H1 (cell line): ENCODE results near the gene CRTAC1. TPM values are rescaled to one million over a fixed set of nuclear protein-coding genes. Genes with fewer than 3 reads are reported as not detected.

ENCODE experiments used
- CTCF ChIA-PET: fragments of 300-600 bp; sonication (Branson Sonifier 250); formaldehyde crosslinking; loops from one replicate; lab custom pipeline; 2021; ENCODE audit not compliant: partially characterized antibody; lab: Charles Lee
- POLR2A ChIA-PET: fragments of 300-600 bp; sonication (Branson Sonifier 250); formaldehyde crosslinking; loops from one replicate; lab custom pipeline; 2021; ENCODE audit warnings: inconsistent platforms; ENCODE audit not compliant: partially characterized antibody; lab: Charles Lee
- DNase-seq, 2 experiments: peaks; one replicate each; pipeline versions ENCODE4 v3.0.0 to v3.0.0-alpha.2; 2010 to 2022; ENCODE audit warnings: low spot score in 2 of 2, low read depth in 1 of 2, mixed read lengths in 1 of 2
- FAIRE-seq: peaks from 2 replicates; lab custom pipeline; 2011; peaks lifted over from hg19 to GRCh38; lab: Jason Lieb, UNC
- H2AFZ ChIP-seq: 2 replicates; pipeline ENCODE4 v1.8.1; 2012; ENCODE audit warnings: low read length, inconsistent platforms
- H2AK5ac ChIP-seq: 2 replicates; pipeline ENCODE4 v1.6.1; 2013; ENCODE audit warnings: low read depth, low read length
- H2BK120ac ChIP-seq: replicated peaks from 2 replicates; pipeline ENCODE3; 2013; ENCODE audit warnings: low read depth, low read length, inconsistent platforms
- H2BK12ac ChIP-seq: 2 replicates; pipeline ENCODE4 v1.6.1; 2013; ENCODE audit warnings: low read depth, low read length
- H2BK15ac ChIP-seq: 2 replicates; pipeline ENCODE4 v1.6.1; 2013; ENCODE audit warnings: low read length
- H2BK20ac ChIP-seq: 2 replicates; pipeline ENCODE4 v1.6.1; 2013; ENCODE audit warnings: low read length
- H2BK5ac ChIP-seq: 2 replicates; pipeline ENCODE4 v1.6.1; 2013; ENCODE audit warnings: low read depth, low read length
- H3K14ac ChIP-seq: 2 replicates; pipeline ENCODE4 v1.6.1; 2013; ENCODE audit warnings: inconsistent platforms; ENCODE audit not compliant: insufficient read length
- H3K18ac ChIP-seq: 2 replicates; pipeline ENCODE4 v1.6.1; 2013; ENCODE audit warnings: low read length; ENCODE audit errors: extremely low read depth
- H3K23ac ChIP-seq: 2 replicates; pipeline ENCODE4 v1.6.1; 2013; ENCODE audit warnings: inconsistent platforms; ENCODE audit not compliant: insufficient read length
- H3K23me2 ChIP-seq: 2 replicates; pipeline ENCODE4 v1.6.1; 2013; ENCODE audit warnings: low read depth, low read length
- H3K27ac ChIP-seq: 2 replicates; pipeline ENCODE4 v1.6.1; 2011; ENCODE audit warnings: low read depth, low read length, inconsistent platforms
- H3K27me3 ChIP-seq, 4 experiments: replicated peaks in 1 of 4; 1 replicate in 1 of 4; 2 replicates in 3 of 4; pipeline versions ENCODE4 v1.6.1 to v1.8.1; 2011 to 2013; ENCODE audit warnings: low read length in 3 of 4, mild to moderate bottlenecking in 3 of 4, inconsistent platforms in 2 of 4, mixed read lengths in 2 of 4, moderate library complexity in 1 of 4; ENCODE audit not compliant: control insufficient read depth in 3 of 4, insufficient read depth in 3 of 4; ENCODE audit errors: extremely low read depth in 1 of 4
- H3K36me3 ChIP-seq, 4 experiments: 2 replicates each; pipeline versions ENCODE4 v1.6.1 to v1.8.1; 2011 to 2013; ENCODE audit warnings: mild to moderate bottlenecking in 4 of 4, low read length in 3 of 4, moderate library complexity in 2 of 4, control low read depth in 1 of 4, inconsistent platforms in 1 of 4; ENCODE audit not compliant: insufficient read depth in 4 of 4, control insufficient read depth in 2 of 4
- H3K4ac ChIP-seq: replicated peaks from 2 replicates; pipeline ENCODE3; 2013; ENCODE audit warnings: low read length, low read depth, mixed read lengths, inconsistent platforms; ENCODE audit not compliant: insufficient read length
- H3K4me1 ChIP-seq, 4 experiments: replicated peaks in 1 of 4; 1 replicate in 1 of 4; 2 replicates in 3 of 4; pipeline versions ENCODE4 v1.6.1 to v1.8.1; 2011 to 2013; ENCODE audit warnings: low read length in 3 of 4, inconsistent platforms in 2 of 4, mixed read lengths in 1 of 4; ENCODE audit not compliant: insufficient read depth in 4 of 4, control insufficient read depth in 3 of 4
- H3K4me2 ChIP-seq, 2 experiments: 2 replicates each; pipeline versions ENCODE4 v1.6.1 to v1.8.1; 2011 to 2013; ENCODE audit warnings: low read depth in 2 of 2, low read length in 2 of 2, control low read depth in 1 of 2, inconsistent platforms in 1 of 2, mild to moderate bottlenecking in 1 of 2; ENCODE audit not compliant: insufficient read depth in 1 of 2
- H3K4me3 ChIP-seq, 4 experiments: fragments of 200-600, 300-600 bp in 1 of 4; sonication (generic), shearing (Covaris generic), sonication (Bioruptor Twin) in 1 of 4; 2 replicates each; pipeline versions ENCODE4 v1.5.1 to v1.8.1; 2011 to 2016; ENCODE audit warnings: low read length in 4 of 4, low read depth in 3 of 4, control low read depth in 2 of 4, inconsistent platforms in 2 of 4, mild to moderate bottlenecking in 2 of 4, mixed read lengths in 1 of 4, moderate library complexity in 1 of 4; ENCODE audit not compliant: insufficient read depth in 2 of 4; ENCODE audit errors: extremely low read depth in 1 of 4
- H3K56ac ChIP-seq: replicated peaks from 2 replicates; pipeline ENCODE3; 2013; ENCODE audit warnings: low read depth, mild to moderate bottlenecking, mixed read lengths, low read length, inconsistent platforms; ENCODE audit not compliant: insufficient read length
- H3K79me1 ChIP-seq: 2 replicates; pipeline ENCODE4 v1.6.1; 2013; ENCODE audit warnings: low read depth, low read length, control low read depth
- H3K79me2 ChIP-seq, 2 experiments: 2 replicates each; pipeline versions ENCODE4 v1.6.1 to v1.8.1; 2012 to 2013; ENCODE audit warnings: low read length in 2 of 2, mild to moderate bottlenecking in 2 of 2, inconsistent platforms in 1 of 2; ENCODE audit not compliant: insufficient read depth in 2 of 2, control insufficient read depth in 1 of 2
- H3K9ac ChIP-seq, 4 experiments: replicated peaks in 1 of 4; 1 replicate in 1 of 4; 2 replicates in 3 of 4; pipeline versions ENCODE4 v1.6.1 to v1.8.1; 2011 to 2013; ENCODE audit warnings: low read depth in 3 of 4, low read length in 3 of 4, control low read depth in 2 of 4, mild to moderate bottlenecking in 2 of 4, moderate library complexity in 2 of 4, inconsistent platforms in 1 of 4; ENCODE audit errors: extremely low read depth in 1 of 4
- H3K9me3 ChIP-seq, 2 experiments: 2 replicates each; pipeline versions ENCODE4 v1.6.1 to v1.8.1; 2012 to 2013; ENCODE audit warnings: mild to moderate bottlenecking in 2 of 2, moderate library complexity in 2 of 2, control low read depth in 1 of 2, inconsistent platforms in 1 of 2, low read depth in 1 of 2, low read length in 1 of 2, mixed read lengths in 1 of 2; ENCODE audit not compliant: insufficient read depth in 2 of 2
- H4K20me1 ChIP-seq, 2 experiments: replicated peaks in 1 of 2; 2 replicates each; pipeline versions ENCODE3 to v1.8.1; 2011 to 2013; ENCODE audit warnings: inconsistent platforms in 2 of 2, low read length in 2 of 2, mild to moderate bottlenecking in 1 of 2; ENCODE audit not compliant: insufficient read depth in 2 of 2, control insufficient read depth in 1 of 2
- H4K5ac ChIP-seq: 2 replicates; pipeline ENCODE4 v1.6.1; 2013; ENCODE audit warnings: low read length, low read depth, mixed read lengths, inconsistent platforms; ENCODE audit not compliant: insufficient read length
- H4K8ac ChIP-seq: 2 replicates; pipeline ENCODE4 v1.8.0; 2013; ENCODE audit warnings: mild to moderate bottlenecking, moderate library complexity, low read length, inconsistent platforms; ENCODE audit not compliant: insufficient read depth; ENCODE audit errors: extremely low read depth
- H4K91ac ChIP-seq: replicated peaks from 2 replicates; pipeline ENCODE3; 2013; ENCODE audit warnings: low read length, mixed read lengths, inconsistent platforms; ENCODE audit not compliant: insufficient read length
- JUN ChIP-seq: IDR thresholded peaks from 2 replicates; pipeline ENCODE4 v1.6.1; 2011; ENCODE audit warnings: low read depth, mild to moderate bottlenecking, improper control_type of control experiment, low read length
- POU5F1 ChIP-seq: IDR thresholded peaks from 2 replicates; pipeline ENCODE4 v1.6.1; 2011; ENCODE audit warnings: low read depth, mild to moderate bottlenecking, low read length, moderate library complexity
- SAP30 ChIP-seq: fragments of 300-600 bp; sonication (generic); IDR thresholded peaks from 2 replicates; pipeline ENCODE4 v1.7.1; 2012; ENCODE audit warnings: low read length, moderate library complexity, mild to moderate bottlenecking, inconsistent platforms; ENCODE audit not compliant: insufficient read depth, insufficient replicate concordance
- TCF12 ChIP-seq: IDR thresholded peaks from 2 replicates; pipeline ENCODE4 v1.6.1; 2011; ENCODE audit warnings: low read depth, mild to moderate bottlenecking, low read length
- WGBS, 2 experiments: shearing (Covaris generic) in 1 of 2; methylation state at CpG; one replicate each; pipeline versions ENCODE4 v1.1.6 to v1.1.7; 2013 to 2015; ENCODE audit warnings: low lambda C conversion rate in 2 of 2, mixed read lengths in 2 of 2, inconsistent platforms in 1 of 2, low coverage in 1 of 2, missing lambda C conversion rate in 1 of 2; ENCODE audit not compliant: insufficient replicate concordance in 2 of 2, insufficient coverage in 1 of 2, insufficient read length in 1 of 2; ENCODE audit errors: extremely low coverage in 1 of 2, missing lambda C conversion rate in 1 of 2; 5-methylcytosine and 5-hydroxymethylcytosine counted together
- polyA plus RNA-seq, 7 experiments: library from polyadenylated mRNA; depleted of rRNA in 3 of 7; stranded (reverse) in 5 of 7; unstranded in 2 of 7; fragments of >200 nt in 5 of 7; fragments of 200-250 nt in 2 of 7; gene quantifications; 1 replicate in 5 of 7; 2 replicates in 1 of 7; 4 replicates in 1 of 7; pipeline versions ENCODE4 v1.2.1 to v1.2.3, GENCODE V29; 2011 to 2013; ENCODE audit warnings: missing spikeins in 2 of 7, mixed read lengths in 2 of 7
- total RNA-seq: library from RNA; stranded (reverse); fragmentation: NEBNext Ultra II Directional; extraction: Animal tissue kit (Norgen Biotek cat#: 25700); gene quantifications from 2 replicates; pipeline ENCODE4 v1.2.1, GENCODE V29; 2021

Gene CRTAC1
- total and polyA plus RNA-seq, 2 of the 8 experiments (the other 6 are each of a cell fraction or from before 2014, with no cell fraction given), result 0.91 to 1.2 TPM

DNA sequence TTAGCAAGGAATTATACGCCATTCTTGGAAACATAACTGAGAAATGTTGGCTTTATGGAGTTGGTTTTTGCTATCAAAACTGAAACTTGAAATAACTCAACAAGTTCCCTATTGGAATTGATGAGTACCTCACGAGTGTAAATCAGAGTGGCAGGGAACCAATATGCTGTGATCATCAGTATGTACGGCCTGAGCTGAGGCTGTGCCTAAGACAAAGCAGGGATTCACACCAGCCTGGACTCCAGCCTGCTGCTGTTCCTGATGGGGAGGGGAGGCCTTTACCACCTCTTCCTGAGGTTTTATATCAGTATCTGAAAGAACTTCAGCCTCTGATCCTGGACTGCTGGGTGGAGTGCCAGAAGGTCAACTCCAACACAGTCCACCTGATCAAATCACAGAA, 52.7 kb downstream of the CRTAC1 start:
- H2AFZ ChIP-seq, result no peak overlapping the region
- no peak overlapping the region for H4K91ac ChIP-seq
- WGBS, 2 experiments, result 88% methylated on average over 3 of the region's 3 CpGs; no CpG with 5 or more reads in 1 of the 2 experiments
- no peak overlapping the region for H2BK20ac ChIP-seq
- H3K14ac ChIP-seq, result no peak overlapping the region
- no peak overlapping the region for H3K27ac ChIP-seq
- no peak overlapping the region for H2BK15ac ChIP-seq
- no peak overlapping the region for H3K4ac ChIP-seq
- H2BK5ac ChIP-seq, result no peak overlapping the region
- H3K4me3 ChIP-seq, result no peak overlapping the region
- H3K36me3 ChIP-seq, result no peaks in the 10 kb centered on the region
- H3K4me1 ChIP-seq, result peaks cover 0 to 5% (median 4%) of the 10 kb centered on the region in 4 experiments
- ChIA-PET POLR2A (no interaction called here), CTCF (interaction anchor here (1.3 to 2.6 kb wide), 7 partner anchors 8 to 68 kb away, joined by 3 to 14 read pairs (median 6); no protein-coding TSS in a partner anchor)
- no peaks in the 10 kb centered on the region for H3K9me3 ChIP-seq
- no peaks in the 10 kb centered on the region for H3K79me2 ChIP-seq
- no peak for FAIRE-seq
- TF ChIP-seq SAP30 (no peak), JUN (no peak), TCF12 (no peak), POU5F1 (no peak)
- H3K23ac ChIP-seq, result no peak overlapping the region
- H2BK120ac ChIP-seq, result no peak overlapping the region
- no peak overlapping the region for H3K4me2 ChIP-seq
- H2AK5ac ChIP-seq, result no peak overlapping the region
- H4K5ac ChIP-seq, result no peak overlapping the region
- H3K18ac ChIP-seq, result no peak overlapping the region
- peaks cover 12 to 27% (median 26%) of the 10 kb centered on the region in 4 experiments for H3K27me3 ChIP-seq
- no peak overlapping the region for H3K56ac ChIP-seq
- no peak overlapping the region for H3K9ac ChIP-seq
- H3K23me2 ChIP-seq, result peaks cover 6% of the 10 kb centered on the region; the same call in 1 of the 2 replicates
- H3K79me1 ChIP-seq, result no peaks in the 10 kb centered on the region
- DNase-seq, result no peak
- H4K8ac ChIP-seq, result no peak overlapping the region
- no peaks in the 10 kb centered on the region for H4K20me1 ChIP-seq
- H2BK12ac ChIP-seq, result no peak overlapping the region
